Measurements from ENCODE around the gene SH2D2A. TPM values are rescaled to one million over a fixed set of nuclear protein-coding genes. Genes with fewer than 3 reads are reported as not detected.

The SH2D2A gene
- total and polyA plus RNA-seq, 9 of the 15 experiments (the other 6 are each of a cell fraction or from before 2014, with no cell fraction given), result 0.89 to 33.6 (median 6.9) TPM

- TF ChIP-seq ZNF644 (tag; IDR thresholded peaks at IDR 0.05; ENCODE audit: low read depth), result no peak
- TF ChIP-seq HMG20A (CRISPR knock-in tag; conservative IDR thresholded peaks at IDR 0.05), result no peak
- no peak for TF ChIP-seq YBX1 (IDR thresholded peaks at IDR 0.05)
- TF ChIP-seq RCOR1 (IDR thresholded peaks at IDR 0.05; ENCODE audit: borderline replicate concordance in 1 of 2, low read depth in 2 of 2, low read length in 2 of 2), result peak in 1 of 2 experiments; percentile 7; a peak in 1 of 4 replicates
- TF ChIP-seq ZBTB40 (IDR thresholded peaks at IDR 0.05), result no peak
- TF ChIP-seq ZBTB40 (CRISPR knock-in tag; IDR thresholded peaks at IDR 0.05), result no peak
- TF ChIP-seq ZNF766 (CRISPR knock-in tag; conservative IDR thresholded peaks at IDR 0.05), result no peak
- TF ChIP-seq MAX (CRISPR knock-in tag; IDR thresholded peaks at IDR 0.05), result peak; percentile 61; the same call in 1 of the 2 replicates
- no peak for TF ChIP-seq SNIP1 (IDR thresholded peaks at IDR 0.05; ENCODE audit: low read depth)
- TF ChIP-seq RERE (CRISPR knock-in tag; IDR thresholded peaks at IDR 0.05; ENCODE audit: borderline replicate concordance), result 0 out of 2 replicates have a peak, but pooled peaks have one; percentile 42
- TF ChIP-seq ZFX (CRISPR knock-in tag; IDR thresholded peaks at IDR 0.05), result no peak; the same call in none of the 2 replicates
- TF ChIP-seq ZNF507 (tag; conservative IDR thresholded peaks at IDR 0.05), result no peak
Measured at GRCh38 chr1:156767879-156768604, 48.6 kb downstream of the SH2D2A start (continued).

Measured in K562 (cell line).